Limb (tissue), 2 donors: ENCODE results near the gene SMG9.
"Not testable (repeated sequence)": the region's sequence is repeated elsewhere in the genome, so short reads cannot be mapped to it uniquely, and the experiment has no call there.

Experiments used
- DNase-seq, 2 donors: peaks; one replicate each; pipeline ENCODE4 v3.0.0-alpha.2; 2016; ENCODE audit errors: extremely low spot score in 2 of 2

SMG9 gene

GRCh38 chr19:43780706-43781525, 26.2 kb upstream of the SMG9 start, which contains the start of gene KCNN4:
TSS of gene KCNN4 (minus strand) at chr19:43780973. CDS start at chr19:43780861, 112 bp downstream.
- DNase-seq = no peak

DNA sequence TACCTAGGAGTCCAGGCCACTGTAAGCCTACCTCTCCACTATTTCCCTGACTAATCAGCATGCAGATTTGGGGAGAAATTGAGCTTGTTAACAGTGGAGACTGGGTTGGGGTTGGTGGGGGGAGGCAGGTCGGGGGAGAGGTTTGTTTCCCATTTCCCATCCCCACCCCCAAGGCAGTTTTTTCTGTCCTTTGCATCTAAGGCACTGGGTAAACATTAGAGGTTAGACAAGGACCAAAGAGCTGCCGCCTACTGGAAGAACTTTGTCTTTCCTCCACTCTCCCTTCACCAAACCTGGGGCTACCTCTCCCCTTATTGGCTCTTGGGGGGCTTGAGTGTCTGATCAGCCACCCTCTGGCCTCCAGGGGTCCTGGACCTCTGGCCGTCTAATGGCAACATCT, 25.1 kb upstream of the SMG9 start:
- no peak for DNase-seq

- no peak for DNase-seq
Observed at GRCh38 chr19:43779147-43779819, 24.5 kb upstream of the SMG9 start.

- no peak for DNase-seq
Observed at GRCh38 chr19:43778651-43779050, 23.9 kb upstream of the SMG9 start.

GRCh38 chr19:43777163-43777695, 22.5 kb upstream of the SMG9 start:
- DNase-seq = no peak

- no peak for DNase-seq
Observed at GRCh38 chr19:43776286-43776685, 21.5 kb upstream of the SMG9 start.

- DNase-seq = no peak
Observed at GRCh38 chr19:43775299-43775890, 20.6 kb upstream of the SMG9 start.

GRCh38 chr19:43774940-43775258, 20.1 kb upstream of the SMG9 start:
- not testable (repeated sequence) for DNase-seq

DNA sequence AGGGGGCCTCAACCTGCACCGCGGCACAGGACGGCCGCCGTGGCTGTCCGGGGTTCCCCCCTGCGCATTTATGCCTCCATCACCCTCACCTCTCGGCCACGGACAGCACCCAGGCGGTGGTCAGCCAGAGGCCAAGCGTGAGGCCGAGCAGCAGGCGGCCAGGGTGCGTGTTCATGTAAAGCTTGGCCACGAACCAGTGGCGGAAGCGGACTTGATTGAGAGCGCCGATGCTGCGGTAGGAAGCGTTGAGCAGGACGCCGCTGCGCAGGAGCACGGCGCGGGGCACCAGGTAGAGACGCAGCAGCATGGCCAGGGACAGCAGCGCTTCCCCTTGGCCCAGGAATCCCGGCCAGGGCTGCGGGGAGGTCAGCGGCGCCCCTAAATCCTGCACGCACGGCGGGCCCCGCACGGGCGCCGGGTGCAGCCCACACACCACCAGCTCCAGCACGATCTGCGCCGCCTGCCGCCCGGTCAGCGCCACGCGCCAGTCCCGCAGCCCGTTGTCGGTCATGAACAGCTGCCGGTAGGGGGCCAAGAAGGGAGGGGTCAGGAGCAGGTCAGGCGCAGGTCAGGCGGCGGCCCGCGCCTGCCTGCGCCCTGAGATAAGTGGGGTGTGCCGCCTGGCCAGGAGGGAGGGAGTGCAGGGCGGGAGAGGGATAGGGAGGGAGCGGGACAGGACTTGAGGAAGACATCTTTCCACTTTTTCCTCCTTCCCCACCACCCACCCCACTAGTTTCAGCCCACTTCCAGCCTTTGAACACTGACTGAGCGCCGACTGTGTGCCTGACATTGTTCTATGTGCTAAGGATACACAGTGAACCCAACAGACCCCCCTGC, 19.6 kb upstream of the SMG9 start:
- peak; percentile 48 to 78 for DNase-seq

DNA sequence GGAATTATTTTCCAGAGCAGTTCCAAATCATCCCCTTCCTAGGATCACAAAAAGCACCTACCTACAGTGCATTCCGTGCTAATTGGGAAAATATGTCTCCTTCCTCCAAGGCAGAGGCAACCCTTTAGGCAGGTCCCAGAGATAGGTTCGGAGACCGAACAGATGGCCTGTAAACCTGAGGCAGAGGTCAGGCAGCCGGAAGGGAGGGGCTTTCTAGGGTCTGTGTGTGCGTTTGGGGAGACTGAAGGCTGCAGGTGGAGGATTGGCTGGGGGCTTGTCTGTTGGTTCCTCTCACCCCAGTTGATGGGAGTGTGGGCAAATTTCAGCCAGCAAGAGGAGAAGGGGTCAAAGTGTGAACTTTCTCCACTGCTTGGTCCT, 19.0 kb upstream of the SMG9 start:
- no peak for DNase-seq

GRCh38 chr19:43769256-43769655, 14.5 kb upstream of the SMG9 start:
- no peak for DNase-seq

GRCh38 chr19:43768273-43769050, 13.7 kb upstream of the SMG9 start:
- no peak for DNase-seq

DNA sequence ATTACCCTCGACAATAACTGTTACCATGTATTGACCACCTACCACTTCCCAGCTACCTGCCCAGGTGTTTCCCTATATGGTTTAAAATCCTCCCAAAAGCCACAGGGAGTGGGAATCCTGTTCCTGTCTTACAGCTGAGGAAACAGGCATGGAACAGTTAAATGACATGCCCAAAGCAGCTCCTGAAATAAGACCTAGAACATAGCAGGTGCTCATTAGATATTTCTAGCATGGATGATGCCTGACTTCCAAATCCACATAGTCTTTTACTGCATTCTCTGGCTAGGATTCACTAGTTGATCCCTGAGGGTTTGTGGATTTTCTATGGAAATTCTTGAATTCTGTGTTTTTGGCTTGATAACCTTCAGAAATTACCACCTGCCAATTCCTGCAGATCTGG, 13.1 kb upstream of the SMG9 start:
- no peak for DNase-seq

- DNase-seq = no peak
Observed at GRCh38 chr19:43767316-43767715, 12.6 kb upstream of the SMG9 start.

GRCh38 chr19:43766755-43767043, 11.9 kb upstream of the SMG9 start:
- DNase-seq = no peak

DNA sequence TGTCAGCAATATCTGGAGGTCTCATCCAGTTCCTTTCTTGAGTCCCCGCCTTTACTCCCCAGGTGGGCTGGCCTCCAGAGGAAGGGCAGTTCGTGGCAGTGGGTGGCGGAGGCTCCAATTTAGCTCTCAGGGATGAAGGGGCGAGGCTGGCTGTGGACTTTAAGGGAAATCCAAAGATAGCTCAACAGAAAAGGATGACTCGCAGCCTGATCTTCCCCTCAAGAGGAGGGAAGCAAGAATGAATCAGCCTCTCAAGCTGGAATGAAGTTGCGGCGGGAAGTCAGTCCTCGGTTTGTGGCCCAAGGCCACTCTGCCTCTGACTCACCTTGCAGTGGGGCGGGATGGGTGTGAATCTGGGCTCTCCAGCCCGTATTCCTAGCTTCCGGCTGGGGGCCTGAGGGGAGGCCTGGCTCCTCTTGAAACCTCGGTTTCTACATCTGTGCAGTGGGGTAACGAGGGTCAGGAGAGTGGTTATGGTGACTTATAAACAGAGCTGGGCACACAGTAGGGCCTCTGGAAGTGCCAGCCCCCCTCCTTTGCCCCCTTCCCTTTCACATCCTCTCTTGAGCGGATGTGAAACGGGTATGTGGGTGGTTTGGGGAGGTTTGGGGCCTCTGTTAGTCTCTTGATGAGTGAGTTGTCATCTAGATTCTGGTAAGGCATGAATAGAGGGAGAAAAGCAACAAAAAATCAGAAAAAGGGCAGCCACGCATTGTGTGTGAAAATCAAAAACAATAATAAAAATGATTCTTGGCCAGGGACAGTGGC, 10.5 kb upstream of the SMG9 start:
- no peak for DNase-seq

GRCh38 chr19:43764684-43765083, 9.9 kb upstream of the SMG9 start:
- not testable (repeated sequence) for DNase-seq

GRCh38 chr19:43763473-43763939, 8.7 kb upstream of the SMG9 start:
- DNase-seq = no peak

- DNase-seq = no peak
Observed at GRCh38 chr19:43762814-43763213, 8.1 kb upstream of the SMG9 start.

DNA sequence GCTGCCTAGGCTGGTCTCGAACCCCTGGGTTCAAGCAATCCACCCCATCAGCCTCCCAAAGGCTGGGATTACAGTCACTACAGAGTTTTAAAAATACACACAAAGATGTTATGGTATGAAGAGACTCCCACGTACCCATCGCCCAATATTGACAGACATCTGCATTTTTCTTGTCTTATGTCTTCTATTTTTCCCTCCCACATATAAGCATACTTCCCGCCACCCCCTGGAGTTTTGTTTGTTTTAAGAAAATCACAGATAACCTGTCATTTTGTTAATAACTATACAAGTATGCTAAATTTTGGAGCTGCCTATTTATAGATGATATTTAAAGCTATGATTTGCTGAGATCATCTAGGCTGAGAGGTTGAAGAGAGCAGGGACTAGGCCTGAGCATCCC, 6.2 kb upstream of the SMG9 start:
- no peak for DNase-seq
